HCT116 (cell line): ENCODE data around the gene CDC14A. TPM values are rescaled to one million over a fixed set of nuclear protein-coding genes. Genes with fewer than 3 reads are reported as not detected.

Experiments
- ATAC-seq: fragments of 200-7000 bp; cut with Tn5 transposase; 2 replicates; pipeline ENCODE4 v1.9.1; 2020; ENCODE audit warnings: mild to moderate bottlenecking, moderate library complexity
- BruUV-seq: library from RNA; stranded (reverse); fragments of 400-500 nt; replicated peaks from 2 replicates; lab custom pipeline; 2021; lab: Mats Ljungman, UMichigan
- CTCF ChIA-PET: fragments of 300-600 bp; sonication (Branson Sonifier 250); formaldehyde crosslinking; loops from one replicate; lab custom pipeline; 2021; ENCODE audit warnings: antibody characterized with exemption; lab: Charles Lee
- POLR2A ChIA-PET: fragments of 300-600, 350-600 bp; sonication (Branson Sonifier 250); formaldehyde crosslinking; loops from one replicate; lab custom pipeline; 2021; ENCODE audit warnings: antibody characterized with exemption; lab: Charles Lee
- RAD21 ChIA-PET, 2 experiments: fragments of 300-600 bp; sonication (Branson Sonifier 250); formaldehyde crosslinking; loops; one replicate each; lab custom pipeline; 2023; ENCODE audit warnings: low total read pairs in 2 of 2; ENCODE audit not compliant: uncharacterized antibody in 2 of 2, unreplicated experiment in 2 of 2, low non-redundant PET in 1 of 2; lab: Charles Lee
- DNase-seq: peaks from one replicate; pipeline ENCODE4 v3.0.0-alpha.2; 2010; ENCODE audit warnings: low read depth, low spot score
- H2AFZ ChIP-seq: fragments of 200-600 bp; shearing (Covaris generic), sonication (generic); 2 replicates; pipeline ENCODE4 v1.6.1; 2017; ENCODE audit warnings: low read depth, mixed run types, mixed read lengths, antibody characterized with exemption, low read length; ENCODE audit not compliant: poor library complexity, severe bottlenecking
- H3K27ac ChIP-seq: 2 replicates; pipeline ENCODE4 v1.5.1; 2012; ENCODE audit warnings: low read depth, low read length
- H3K27me3 ChIP-seq: fragments of 200-600 bp; sonication (generic); 2 replicates; pipeline ENCODE4 v1.6.1; 2016; ENCODE audit warnings: mixed run types, low read length, mixed read lengths; ENCODE audit not compliant: insufficient read depth
- H3K36me3 ChIP-seq, 2 experiments: fragments of 200-500 bp in 1 of 2; fragments of 200-600 bp in 1 of 2; sonication (Bioruptor generic) in 1 of 2; sonication (generic) in 1 of 2; 2 replicates each; pipeline versions ENCODE4 v1.5.1 to v1.6.1; 2014 to 2016; ENCODE audit warnings: low read length in 2 of 2, inconsistent platforms in 1 of 2, mixed read lengths in 1 of 2, mixed run types in 1 of 2; ENCODE audit not compliant: insufficient read depth in 2 of 2, control insufficient read depth in 1 of 2
- H3K4me1 ChIP-seq, 2 experiments: fragments of 200-600 bp in 1 of 2; sonication (generic) in 1 of 2; 2 replicates each; pipeline versions ENCODE4 v1.5.1 to v1.6.1; 2012 to 2017; ENCODE audit warnings: low read length in 2 of 2, inconsistent platforms in 1 of 2, mild to moderate bottlenecking in 1 of 2, mixed read lengths in 1 of 2, mixed run types in 1 of 2, moderate library complexity in 1 of 2; ENCODE audit not compliant: insufficient read depth in 2 of 2, control insufficient read depth in 1 of 2
- H3K4me2 ChIP-seq: fragments of 200-600 bp; sonication (generic); 2 replicates; pipeline ENCODE4 v1.6.1; 2017; ENCODE audit warnings: mixed run types, low read length, mixed read lengths
- H3K4me3 ChIP-seq, 2 experiments: fragments of 200-600 bp in 1 of 2; sonication (generic) in 1 of 2; replicated peaks in 1 of 2; 2 replicates each; pipeline ENCODE4 v1.5.1; 2011 to 2016; ENCODE audit warnings: low read length in 2 of 2, control low read depth in 1 of 2, low read depth in 1 of 2, mild to moderate bottlenecking in 1 of 2, mixed read lengths in 1 of 2, mixed run types in 1 of 2
- H3K79me2 ChIP-seq: fragments of 200-600 bp; sonication (generic); 2 replicates; pipeline ENCODE4 v1.6.1; 2017; ENCODE audit warnings: mild to moderate bottlenecking, mixed run types, low read length, moderate library complexity, mixed read lengths; ENCODE audit not compliant: insufficient read depth
- H3K9ac ChIP-seq: fragments of 200-600 bp; sonication (generic); 2 replicates; pipeline ENCODE4 v1.6.1; 2016; ENCODE audit warnings: low read length, mixed read lengths
- H3K9me2 ChIP-seq: fragments of 200-600 bp; sonication (generic), shearing (Covaris generic); 2 replicates; pipeline ENCODE4 v1.6.1; 2017; ENCODE audit warnings: mixed run types, mild to moderate bottlenecking, moderate library complexity; ENCODE audit not compliant: insufficient read depth
- H3K9me3 ChIP-seq, 2 experiments: fragments of 200-500 bp in 1 of 2; fragments of 200-600 bp in 1 of 2; sonication (Bioruptor generic) in 1 of 2; sonication (generic) in 1 of 2; 2 replicates each; pipeline ENCODE4 v1.6.1; 2014 to 2017; ENCODE audit warnings: low read length in 2 of 2, mixed read lengths in 2 of 2, inconsistent platforms in 1 of 2, low read depth in 1 of 2, mild to moderate bottlenecking in 1 of 2, mixed run types in 1 of 2, moderate library complexity in 1 of 2; ENCODE audit not compliant: control insufficient read depth in 1 of 2, insufficient read depth in 1 of 2
- H4K20me1 ChIP-seq: fragments of 200-600 bp; sonication (generic), shearing (Covaris generic); 2 replicates; pipeline ENCODE4 v1.6.1; 2017; ENCODE audit warnings: mixed run types, mild to moderate bottlenecking, moderate library complexity; ENCODE audit not compliant: insufficient read depth
- CTCF ChIP-seq, 3 experiments: fragments of 200-600 bp in 1 of 3; sonication (generic) in 1 of 3; IDR thresholded peaks in 2 of 3; conservative IDR thresholded peaks in 1 of 3; 2 replicates each; pipeline ENCODE4 v1.5.1; 2012 to 2017; ENCODE audit warnings: low read depth in 2 of 3, low read length in 2 of 3, antibody characterized with exemption in 1 of 3, borderline replicate concordance in 1 of 3, control low read depth in 1 of 3, mild to moderate bottlenecking in 1 of 3, mixed read lengths in 1 of 3, mixed run types in 1 of 3, moderate library complexity in 1 of 3; ENCODE audit not compliant: insufficient read depth in 1 of 3
- EGR1 ChIP-seq: IDR thresholded peaks from 2 replicates; pipeline ENCODE4 v1.6.1; 2012; ENCODE audit warnings: low read depth
- EZH2 ChIP-seq: fragments of 200-600 bp; sonication (generic); IDR thresholded peaks from 2 replicates; pipeline ENCODE4 v1.6.1; 2017; ENCODE audit warnings: antibody characterized with exemption, mixed run types
- EZH2phosphoT487 ChIP-seq: fragments of 200-600 bp; IDR thresholded peaks from 2 replicates; pipeline ENCODE4 v1.6.1; 2018; ENCODE audit warnings: antibody characterized with exemption, borderline replicate concordance
- JUND ChIP-seq: IDR thresholded peaks from 2 replicates; pipeline ENCODE4 v1.6.1; 2012
- MAX ChIP-seq: IDR thresholded peaks from 2 replicates; pipeline ENCODE4 v1.6.1; 2012
- RAD21 ChIP-seq: IDR thresholded peaks from 2 replicates; pipeline ENCODE4 v1.6.1; 2012; ENCODE audit warnings: low read depth, mild to moderate bottlenecking
- SP1 ChIP-seq: IDR thresholded peaks from 2 replicates; pipeline ENCODE4 v1.6.1; 2012; ENCODE audit warnings: low read depth
- SRF ChIP-seq: IDR thresholded peaks from 2 replicates; pipeline ENCODE4 v1.6.1; 2012; ENCODE audit warnings: low read depth
- TCF7L2 ChIP-seq: IDR thresholded peaks from 2 replicates; pipeline ENCODE4 v1.7.0; 2011; ENCODE audit warnings: borderline replicate concordance, inconsistent platforms; ENCODE audit not compliant: insufficient read depth, insufficient read length; ENCODE audit errors: extremely low read depth
- ZFX ChIP-seq: fragments of 450-650 bp; IDR thresholded peaks from 2 replicates; pipeline ENCODE4 v1.6.1; 2017
- intact Hi-C: fragments of 100-400 bp; cut with micrococcal nuclease; formaldehyde crosslinking; loops from 2 replicates; pipeline ENCODE4 v1.10.0; 2022
- total RNA-seq: library from RNA; stranded (reverse); gene quantifications from one replicate; pipeline ENCODE4 v1.2.1, GENCODE V29; 2021; ENCODE audit not compliant: unreplicated experiment

Gene CDC14A
- total RNA-seq, 1 experiment from 2014 or later = 5.1 TPM

- H3K27me3 ChIP-seq = no peaks in the 10 kb centered on the region
- ChIA-PET POLR2A (no interaction called here), RAD21 (no interaction called here), CTCF (interaction anchor here (0.6 to 2.3 kb wide), 19 partner anchors 8 to 690 kb away, joined by 3 to 19 read pairs (median 4); partner anchors contain the start of genes EXTL2 and FRRS1)
- no peaks in the 10 kb centered on the region for H3K4me1 ChIP-seq
- H3K79me2 ChIP-seq = no peaks in the 10 kb centered on the region
- H3K27ac ChIP-seq = no peak overlapping the region
- DNase-seq (no peak), ATAC-seq (0 out of 2 replicates have a peak, but pooled peaks have one; percentile 40)
- H3K9me3 ChIP-seq = no peaks in the 10 kb centered on the region
- no peaks in the 10 kb centered on the region for H4K20me1 ChIP-seq
- no peak overlapping the region for H2AFZ ChIP-seq
- no peak overlapping the region for H3K4me3 ChIP-seq
- intact Hi-C loops = loop anchor here (5.0 to 10.0 kb wide), 2 partner anchors 323 to 1271 kb away; partner anchors contain the start of genes SASS6 and TRMT13
- no peaks in the 10 kb centered on the region for H3K36me3 ChIP-seq
- TF ChIP-seq CTCF (IDR thresholded peaks at IDR 0.05 in 2 of 3, conservative IDR thresholded peaks at IDR 0.05 in 1 of 3; ENCODE audit: borderline replicate concordance in 1 of 3, insufficient read depth in 1 of 3, low read depth in 2 of 3, low read length in 2 of 3) (peak; percentile 28 to 69 (median 29); a peak in 4 of 6 replicates), RAD21 (peak; percentile 24; the same call in 1 of the 2 replicates), TCF7L2 (no peak)
- no peak overlapping the region for H3K4me2 ChIP-seq
- BruUV-seq = no TSS peak
- no peak overlapping the region for H3K9ac ChIP-seq
- no peaks in the 10 kb centered on the region for H3K9me2 ChIP-seq
These were observed 103.3 kb downstream of the CDC14A start for GRCh38 chr1:100455478-100456072.

GRCh38 chr1:100456880-100457279 lies 104.6 kb downstream of the CDC14A start:
- Histone ChIP-seq H3K9me3 (no peaks in the 10 kb centered on the region), H3K4me3 (no peak overlapping the region), H3K4me2 (no peak overlapping the region), H4K20me1 (no peaks in the 10 kb centered on the region), H3K27me3 (no peaks in the 10 kb centered on the region), H3K9me2 (no peaks in the 10 kb centered on the region), H3K9ac (no peak overlapping the region), H3K36me3 (no peaks in the 10 kb centered on the region), H3K79me2 (no peaks in the 10 kb centered on the region), H2AFZ (no peak overlapping the region), H3K27ac (no peak overlapping the region), H3K4me1 (no peaks in the 10 kb centered on the region)
- ATAC-seq (no peak), DNase-seq (no peak)
- RAD21 ChIA-PET = no interaction called here
- CTCF ChIA-PET = interaction anchor here (0.7 to 1.8 kb wide), 5 partner anchors 9 to 701 kb away, joined by 3 to 9 read pairs (median 3); no protein-coding TSS in a partner anchor
- POLR2A ChIA-PET = interaction anchor here (0.7 kb wide), 1 partner anchor 530 kb away, joined by 3 read pairs; no protein-coding TSS in a partner anchor
- intact Hi-C loops = loop anchor here (5.0 to 10.0 kb wide), 2 partner anchors 325 to 1272 kb away; partner anchors contain the start of genes SASS6 and TRMT13
- no TSS peak for BruUV-seq
- no peak for TF ChIP-seq EGR1
- no peak for TF ChIP-seq JUND
- no peak for TF ChIP-seq SRF
- TF ChIP-seq CTCF (IDR thresholded peaks at IDR 0.05 in 2 of 3, conservative IDR thresholded peaks at IDR 0.05 in 1 of 3; ENCODE audit: borderline replicate concordance in 1 of 3, insufficient read depth in 1 of 3, low read depth in 2 of 3, low read length in 2 of 3) = no peak
- TF ChIP-seq SP1 = no peak
- no peak for TF ChIP-seq RAD21
- no peak for TF ChIP-seq EZH2phosphoT487
- TF ChIP-seq ZFX = no peak
- no peak for TF ChIP-seq MAX
- no peak for TF ChIP-seq EZH2
